Peyer's patch (tissue), 4 donors: ENCODE results near the gene DEK. TPM values are rescaled to one million over a fixed set of nuclear protein-coding genes. Genes with fewer than 3 reads are reported as not detected.
"Not testable (repeated sequence)": the region's sequence is repeated elsewhere in the genome, so short reads cannot be mapped to it uniquely, and the experiment has no call there.

Experiments
- DNase-seq, 3 donors: peaks; one replicate each; pipeline ENCODE4 v3.0.0-alpha.2; 2017 to 2019
- H3K27ac ChIP-seq, 4 donors: fragments of 200-600 bp; sonication (generic); one replicate each; pipeline ENCODE4 v1.5.1; 2016 to 2019
- H3K27me3 ChIP-seq, 2 donors: fragments of 200-600 bp; sonication (generic); one replicate each; pipeline ENCODE4 v1.5.1; 2019
- H3K36me3 ChIP-seq, 3 donors: fragments of 200-600 bp; sonication (generic); one replicate each; pipeline ENCODE4 v1.5.1; 2016 to 2019
- H3K4me1 ChIP-seq, 4 donors: fragments of 200-600 bp; sonication (generic); one replicate each; pipeline ENCODE4 v1.5.1; 2016 to 2019
- H3K4me3 ChIP-seq, 4 donors: fragments of 200-600 bp; sonication (generic); 1 replicate in 3 of 4; 2 replicates in 1 of 4; pipeline ENCODE4 v1.5.1; 2016 to 2019; ENCODE audit warnings: mild to moderate bottlenecking in 1 of 4
- H3K9me3 ChIP-seq, 4 donors: fragments of 200-600 bp; sonication (generic); one replicate each; pipeline ENCODE4 v1.5.1; 2016 to 2019; ENCODE audit warnings: mild to moderate bottlenecking in 1 of 4
- CTCF ChIP-seq, 6 experiments: fragments of 450-650 bp in 4 of 6; fragments of 200-600 bp in 2 of 6; sonication (generic) in 1 of 6; IDR thresholded peaks; one replicate each; pipeline ENCODE4 v1.5.1; 2017 to 2019; ENCODE audit warnings: antibody characterized with exemption in 6 of 6, mild to moderate bottlenecking in 3 of 6, moderate library complexity in 1 of 6
- POLR2A ChIP-seq, 2 donors: fragments of 450-650 bp; IDR thresholded peaks; one replicate each; pipeline ENCODE4 v1.5.1; 2017; ENCODE audit warnings: antibody characterized with exemption in 2 of 2, mild to moderate bottlenecking in 2 of 2, moderate library complexity in 2 of 2
- total RNA-seq, 4 donors: library from RNA; depleted of rRNA; stranded (reverse); fragments of >200 nt; gene quantifications; one replicate each; pipeline ENCODE4 v1.1.0, GENCODE V29; 2016

DEK gene
- total RNA-seq, 4 donors from 2014 or later = 93.1 to 140 (median 127) TPM

- no peak for DNase-seq
- Histone ChIP-seq H3K27me3 (no peaks in the 10 kb centered on the region), H3K9me3 (no peaks in the 10 kb centered on the region), H3K4me1 (no peaks in the 10 kb centered on the region), H3K36me3 (peaks cover 0 to 57% (median 0%) of the 10 kb centered on the region in 3 donors), H3K27ac (no peak overlapping the region), H3K4me3 (no peak overlapping the region)
- TF ChIP-seq CTCF (IDR thresholded peaks at IDR 0.05) = no peak
- TF ChIP-seq POLR2A (IDR thresholded peaks at IDR 0.05) = no peak
Observed at GRCh38 chr6:18234564-18234963, 29.8 kb downstream of the DEK start.

- not testable (repeated sequence) for H3K27me3 ChIP-seq, H3K27ac ChIP-seq, H3K9me3 ChIP-seq, DNase-seq, H3K4me3 ChIP-seq, H3K4me1 ChIP-seq
- H3K36me3 ChIP-seq = peaks cover 0 to 65% (median 0%) of the 10 kb centered on the region in 3 donors
Observed at GRCh38 chr6:18233770-18234169, 30.6 kb downstream of the DEK start.

GRCh38 chr6:18231856-18232255 lies 32.5 kb downstream of the DEK start:
- not testable (repeated sequence) for H3K27me3 ChIP-seq, H3K9me3 ChIP-seq, H3K4me1 ChIP-seq, H3K27ac ChIP-seq, DNase-seq, H3K4me3 ChIP-seq
- peaks cover 0 to 72% (median 0%) of the 10 kb centered on the region in 3 donors for H3K36me3 ChIP-seq

- not testable (repeated sequence) for H3K27me3 ChIP-seq, H3K4me1 ChIP-seq, H3K4me3 ChIP-seq, H3K27ac ChIP-seq, DNase-seq, H3K9me3 ChIP-seq
- H3K36me3 ChIP-seq = peaks cover 0 to 82% (median 0%) of the 10 kb centered on the region in 3 donors
Observed at GRCh38 chr6:18228590-18228989, 35.7 kb downstream of the DEK start.

GRCh38 chr6:18227166-18227565 lies 37.2 kb downstream of the DEK start:
- not testable (repeated sequence) for H3K9me3 ChIP-seq, H3K4me3 ChIP-seq, H3K4me1 ChIP-seq, H3K27me3 ChIP-seq, H3K27ac ChIP-seq, DNase-seq
- peaks cover 0 to 90% (median 2%) of the 10 kb centered on the region in 3 donors for H3K36me3 ChIP-seq

GRCh38 chr6:18226451-18227105 lies 37.8 kb downstream of the DEK start:
- H3K27ac ChIP-seq, DNase-seq: not testable (repeated sequence)

GRCh38 chr6:18221288-18221615 lies 43.1 kb downstream of the DEK start:
- no peak overlapping the region for H3K27ac ChIP-seq
- TF ChIP-seq POLR2A (IDR thresholded peaks at IDR 0.05) (no peak), CTCF (IDR thresholded peaks at IDR 0.05) (no peak)
- peaks cover 0 to 70% (median 2%) of the 10 kb centered on the region in 3 donors for H3K36me3 ChIP-seq
- no peaks in the 10 kb centered on the region for H3K9me3 ChIP-seq
- H3K4me1 ChIP-seq = no peaks in the 10 kb centered on the region
- DNase-seq = no peak
- no peaks in the 10 kb centered on the region for H3K27me3 ChIP-seq
- H3K4me3 ChIP-seq = no peak overlapping the region

More at GRCh38 chr6:18226451-18227105, 37.8 kb downstream of the DEK start:
- not testable (repeated sequence) for H3K27me3 ChIP-seq, H3K4me3 ChIP-seq, H3K4me1 ChIP-seq, H3K9me3 ChIP-seq
- H3K36me3 ChIP-seq = peaks cover 0 to 90% (median 2%) of the 10 kb centered on the region in 3 donors

- peaks cover 0 to 62% (median 2%) of the 10 kb centered on the region in 3 donors for H3K36me3 ChIP-seq
- DNase-seq = no peak
Observed at GRCh38 chr6:18219591-18219990, 44.7 kb downstream of the DEK start.

More at GRCh38 chr6:18219591-18219990, 44.7 kb downstream of the DEK start:
- Histone ChIP-seq H3K27ac (no peak overlapping the region), H3K4me1 (no peaks in the 10 kb centered on the region), H3K27me3 (no peaks in the 10 kb centered on the region), H3K4me3 (no peak overlapping the region), H3K9me3 (no peaks in the 10 kb centered on the region)
- no peak for TF ChIP-seq POLR2A (IDR thresholded peaks at IDR 0.05)
- no peak for TF ChIP-seq CTCF (IDR thresholded peaks at IDR 0.05)
